Parathyroid adenoma (tissue), 2 donors: ENCODE data around the gene DCLK2.

Source experiments
- H2AFZ ChIP-seq: fragments of 300-600 bp; sonication (generic); one replicate; pipeline ENCODE4 v1.7.0; 2017; ENCODE audit warnings: antibody characterized with exemption, mild to moderate bottlenecking
- H3K27ac ChIP-seq: fragments of 300-600 bp; sonication (generic); one replicate; pipeline ENCODE4 v1.7.0; 2017
- H3K27me3 ChIP-seq: fragments of 300-600 bp; sonication (generic); one replicate; pipeline ENCODE4 v1.7.0; 2017; ENCODE audit warnings: low read length; ENCODE audit not compliant: control insufficient read depth, insufficient read depth
- H3K36me3 ChIP-seq: fragments of 300-600 bp; sonication (generic); one replicate; pipeline ENCODE4 v1.7.0; 2017; ENCODE audit warnings: low read length; ENCODE audit not compliant: control insufficient read depth, insufficient read depth
- H3K4me1 ChIP-seq: fragments of 300-600 bp; sonication (generic); one replicate; pipeline ENCODE4 v1.7.0; 2017; ENCODE audit warnings: control low read depth
- H3K4me2 ChIP-seq: fragments of 300-600 bp; sonication (generic); one replicate; pipeline ENCODE4 v1.7.0; 2017; ENCODE audit warnings: low read length
- H3K4me3 ChIP-seq: fragments of 300-600 bp; sonication (generic); one replicate; pipeline ENCODE4 v1.7.0; 2017; ENCODE audit warnings: low read depth, low read length
- H3K79me2 ChIP-seq: fragments of 300-600 bp; sonication (generic); one replicate; pipeline ENCODE4 v1.7.0; 2017; ENCODE audit warnings: control low read depth
- H3K9ac ChIP-seq: fragments of 300-600 bp; sonication (generic); one replicate; pipeline ENCODE4 v1.7.0; 2017; ENCODE audit warnings: mild to moderate bottlenecking
- H3K9me3 ChIP-seq: fragments of 300-600 bp; sonication (generic); one replicate; pipeline ENCODE4 v1.7.0; 2017; ENCODE audit warnings: low read length; ENCODE audit not compliant: control insufficient read depth
- TF ChIP-seq, protein P1 (sequence below): fragments of 300-600 bp; sonication (generic); IDR thresholded peaks from one replicate; pipeline ENCODE4 v1.7.0; 2017; ENCODE audit warnings: antibody characterized with exemption, mild to moderate bottlenecking
- donor health status: primary hyperparathyroidism.

DCLK2 gene

DNA sequence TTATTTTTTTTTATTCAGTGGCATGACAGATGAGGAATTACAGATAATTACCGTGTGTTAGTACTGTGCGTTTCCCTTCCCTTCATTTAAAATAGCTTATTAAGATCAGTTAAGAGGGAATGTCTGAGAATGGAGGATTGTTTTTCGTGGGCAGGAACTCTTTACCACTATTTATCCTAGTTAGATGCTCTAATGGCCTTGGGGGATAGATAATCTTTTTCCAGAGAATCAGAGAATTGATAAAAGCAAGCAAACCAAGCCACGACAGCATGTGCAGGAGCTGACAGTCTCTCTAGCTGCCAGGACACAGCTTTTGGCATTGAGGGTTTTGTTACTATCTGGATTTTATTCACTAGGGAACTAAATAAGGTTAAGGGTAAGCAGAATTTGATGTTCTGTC, 128.7 kb downstream of the DCLK2 start:
- no peak overlapping the region for H3K27ac ChIP-seq
- H3K27me3 ChIP-seq, result no peaks in the 10 kb centered on the region
- no peak overlapping the region for H3K4me2 ChIP-seq
- H3K36me3 ChIP-seq, result no peaks in the 10 kb centered on the region
- no peak overlapping the region for H3K4me3 ChIP-seq
- H3K9me3 ChIP-seq, result no peaks in the 10 kb centered on the region
- H3K4me1 ChIP-seq, result no peaks in the 10 kb centered on the region
- no peaks in the 10 kb centered on the region for H3K79me2 ChIP-seq
- H2AFZ ChIP-seq, result no peak overlapping the region
- TF ChIP-seq, protein P1, sequence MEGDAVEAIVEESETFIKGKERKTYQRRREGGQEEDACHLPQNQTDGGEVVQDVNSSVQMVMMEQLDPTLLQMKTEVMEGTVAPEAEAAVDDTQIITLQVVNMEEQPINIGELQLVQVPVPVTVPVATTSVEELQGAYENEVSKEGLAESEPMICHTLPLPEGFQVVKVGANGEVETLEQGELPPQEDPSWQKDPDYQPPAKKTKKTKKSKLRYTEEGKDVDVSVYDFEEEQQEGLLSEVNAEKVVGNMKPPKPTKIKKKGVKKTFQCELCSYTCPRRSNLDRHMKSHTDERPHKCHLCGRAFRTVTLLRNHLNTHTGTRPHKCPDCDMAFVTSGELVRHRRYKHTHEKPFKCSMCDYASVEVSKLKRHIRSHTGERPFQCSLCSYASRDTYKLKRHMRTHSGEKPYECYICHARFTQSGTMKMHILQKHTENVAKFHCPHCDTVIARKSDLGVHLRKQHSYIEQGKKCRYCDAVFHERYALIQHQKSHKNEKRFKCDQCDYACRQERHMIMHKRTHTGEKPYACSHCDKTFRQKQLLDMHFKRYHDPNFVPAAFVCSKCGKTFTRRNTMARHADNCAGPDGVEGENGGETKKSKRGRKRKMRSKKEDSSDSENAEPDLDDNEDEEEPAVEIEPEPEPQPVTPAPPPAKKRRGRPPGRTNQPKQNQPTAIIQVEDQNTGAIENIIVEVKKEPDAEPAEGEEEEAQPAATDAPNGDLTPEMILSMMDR, result no peak
- H3K9ac ChIP-seq, result no peak overlapping the region

DNA sequence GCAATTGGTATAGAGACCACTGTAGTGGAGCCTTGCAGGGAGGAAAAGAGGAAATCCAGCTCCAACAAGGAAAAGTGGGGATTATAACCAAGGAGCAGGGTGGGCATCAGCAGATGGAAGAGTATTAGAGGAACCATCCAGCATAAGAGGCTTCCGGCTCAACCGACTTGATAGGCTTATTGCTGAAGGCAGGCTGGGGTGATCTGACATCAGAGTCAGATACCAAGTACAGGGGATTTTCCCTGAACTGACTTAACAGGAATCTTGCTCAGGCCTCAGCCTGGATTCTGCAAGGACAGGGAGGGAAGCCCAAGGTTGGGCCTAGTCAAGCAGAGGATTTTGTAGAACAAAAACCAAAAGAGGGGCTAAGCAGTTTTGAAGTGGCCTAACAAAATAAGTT, 129.6 kb downstream of the DCLK2 start:
- TF ChIP-seq, protein P1, result no peak
- H3K9ac ChIP-seq, result no peak overlapping the region
- no peaks in the 10 kb centered on the region for H3K4me1 ChIP-seq
- H3K27ac ChIP-seq, result no peak overlapping the region
- H3K79me2 ChIP-seq, result no peaks in the 10 kb centered on the region
- H3K9me3 ChIP-seq, result no peaks in the 10 kb centered on the region
- H3K4me3 ChIP-seq, result no peak overlapping the region
- H3K36me3 ChIP-seq, result no peaks in the 10 kb centered on the region
- H3K4me2 ChIP-seq, result no peak overlapping the region
- H3K27me3 ChIP-seq, result no peaks in the 10 kb centered on the region
- no peak overlapping the region for H2AFZ ChIP-seq

DNA sequence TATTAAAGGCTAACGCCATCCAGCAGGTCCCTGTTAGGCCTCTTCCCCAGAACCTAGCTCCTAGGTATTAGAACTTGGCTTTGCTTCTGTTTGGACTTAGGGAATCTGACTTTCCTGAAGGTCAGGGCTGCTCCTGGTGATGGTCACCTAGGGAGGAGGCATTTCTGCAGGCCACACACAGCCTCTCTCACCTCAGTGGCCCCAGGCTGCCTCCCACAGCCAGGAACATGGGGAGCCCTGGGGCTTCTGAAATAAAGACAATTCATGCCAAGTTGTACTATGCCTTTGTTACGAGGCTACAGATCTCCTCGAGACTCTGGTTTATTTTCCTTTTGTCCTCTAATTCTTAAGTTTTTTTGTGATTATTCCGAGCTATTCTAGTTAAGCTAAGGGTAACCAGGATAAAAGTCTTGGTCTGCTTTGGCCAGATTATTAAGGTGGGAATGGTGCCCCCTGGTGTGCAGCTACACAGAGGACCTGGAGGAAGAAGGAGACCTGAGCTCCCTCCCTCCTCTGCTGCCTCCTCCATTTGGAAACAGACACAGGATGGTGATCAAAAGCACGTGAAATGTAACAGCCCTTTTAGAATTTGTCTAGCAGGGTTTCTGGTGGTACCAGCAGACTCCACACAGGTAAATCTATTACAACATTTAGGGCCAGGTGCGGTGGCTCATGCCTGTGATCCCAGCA, 131.0 kb downstream of the DCLK2 start:
- Histone ChIP-seq H3K9ac (no peak overlapping the region), H3K4me2 (no peak overlapping the region), H2AFZ (no peak overlapping the region), H3K4me3 (no peak overlapping the region), H3K27me3 (no peaks in the 10 kb centered on the region), H3K36me3 (no peaks in the 10 kb centered on the region), H3K79me2 (no peaks in the 10 kb centered on the region), H3K4me1 (no peaks in the 10 kb centered on the region), H3K27ac (no peak overlapping the region), H3K9me3 (no peaks in the 10 kb centered on the region)
- TF ChIP-seq, protein P1, result peak; percentile 27

DNA sequence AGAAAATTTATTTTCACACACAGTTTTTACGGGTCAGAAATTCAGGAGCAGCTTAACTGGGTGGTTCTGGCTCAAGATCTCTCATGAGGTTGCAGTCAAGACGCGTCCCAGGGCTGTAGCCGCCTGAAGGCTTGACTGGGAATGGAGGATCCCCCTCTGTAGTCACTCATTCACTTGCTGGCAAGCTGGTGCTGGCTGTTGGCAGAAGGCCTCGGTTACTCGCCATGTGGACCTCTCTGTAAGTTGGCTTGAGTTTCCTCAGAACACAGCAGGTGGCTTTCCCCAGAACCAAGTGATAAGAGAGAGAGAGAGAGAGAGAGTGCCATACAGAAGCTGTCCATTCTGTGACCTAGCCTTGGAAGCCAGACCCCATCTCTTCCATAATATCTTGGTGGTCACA, 132.8 kb downstream of the DCLK2 start:
- Histone ChIP-seq H3K27ac (no peak overlapping the region), H3K36me3 (no peaks in the 10 kb centered on the region), H2AFZ (no peak overlapping the region), H3K4me3 (no peak overlapping the region), H3K79me2 (no peaks in the 10 kb centered on the region), H3K4me2 (no peak overlapping the region), H3K9ac (no peak overlapping the region), H3K9me3 (no peaks in the 10 kb centered on the region), H3K4me1 (no peaks in the 10 kb centered on the region), H3K27me3 (no peaks in the 10 kb centered on the region)
- TF ChIP-seq, protein P1, result no peak

DNA sequence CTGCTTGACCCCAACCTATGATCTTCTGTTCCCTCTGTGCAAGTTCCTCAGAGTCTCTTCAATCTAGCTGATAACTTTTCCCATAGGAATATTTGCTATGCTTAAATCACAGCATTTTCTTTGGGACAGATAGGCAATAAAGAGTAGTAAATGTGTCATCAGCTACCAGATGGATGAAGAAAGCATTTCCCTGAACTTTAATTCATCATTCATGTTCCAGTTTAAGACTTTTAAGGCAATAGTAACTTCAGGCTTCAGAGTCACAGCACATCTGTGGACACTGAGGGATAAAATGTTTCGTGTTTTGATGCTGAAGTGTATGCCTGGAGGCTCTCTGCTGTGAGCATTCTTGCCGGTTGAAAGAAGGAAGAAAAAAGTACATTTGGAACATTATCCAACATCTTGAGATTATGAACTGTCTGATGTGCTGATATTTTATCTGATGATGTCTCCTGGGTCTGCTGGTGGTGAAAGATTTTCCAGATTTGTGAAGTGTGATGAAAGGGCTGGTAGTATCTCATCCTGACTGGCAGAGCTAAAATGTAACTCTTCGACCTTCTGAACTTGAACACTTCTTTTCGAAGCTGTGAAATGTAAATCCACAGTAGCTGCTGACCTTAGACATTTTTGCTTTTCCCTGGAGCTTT, 133.7 kb downstream of the DCLK2 start:
- Histone ChIP-seq H3K9ac (no peak overlapping the region), H3K79me2 (no peaks in the 10 kb centered on the region), H3K27ac (no peak overlapping the region), H3K4me3 (no peak overlapping the region), H3K4me2 (no peak overlapping the region), H3K36me3 (no peaks in the 10 kb centered on the region), H2AFZ (no peak overlapping the region), H3K27me3 (no peaks in the 10 kb centered on the region), H3K4me1 (no peaks in the 10 kb centered on the region), H3K9me3 (no peaks in the 10 kb centered on the region)
- TF ChIP-seq, protein P1, result no peak
